ENCODE measurements around the gene FAM241B.

Gene FAM241B

GRCh38 chr10:69626826-69627225 lies 3.2 kb upstream of the FAM241B start:
- no peak for TF ChIP-seq CTCF (IDR thresholded peaks at IDR 0.05; ENCODE audit: low read depth, low read length)
- DNase-seq (ENCODE audit: extremely low read depth, low read depth): no peak

- TF ChIP-seq CTCF (IDR thresholded peaks at IDR 0.05; ENCODE audit: low read depth, low read length): no peak
- DNase-seq (ENCODE audit: extremely low read depth, low read depth): no peak
Measured at GRCh38 chr10:69628891-69629290, 1.2 kb upstream of the FAM241B start.

- no peak for DNase-seq (ENCODE audit: extremely low read depth, low read depth)
- TF ChIP-seq CTCF (IDR thresholded peaks at IDR 0.05; ENCODE audit: low read depth, low read length): no peak
Measured at GRCh38 chr10:69629519-69629896, 539 bp upstream of the FAM241B start.

- no peak for TF ChIP-seq CTCF (IDR thresholded peaks at IDR 0.05; ENCODE audit: low read depth, low read length)
- DNase-seq (ENCODE audit: extremely low read depth, low read depth): no peak
Measured at GRCh38 chr10:69630651-69631400, 779 bp downstream of the FAM241B start.

GRCh38 chr10:69631566-69631965 lies 1.5 kb downstream of the FAM241B start:
- no peak for DNase-seq (ENCODE audit: extremely low read depth, low read depth)
- no peak for TF ChIP-seq CTCF (IDR thresholded peaks at IDR 0.05; ENCODE audit: low read depth, low read length)

GRCh38 chr10:69632516-69633199 lies 2.6 kb downstream of the FAM241B start:
- no peak for DNase-seq (ENCODE audit: extremely low read depth, low read depth)
- TF ChIP-seq CTCF (IDR thresholded peaks at IDR 0.05; ENCODE audit: low read depth, low read length): no peak

Measured in AG09319 (cell line).